GOT3 (cell line): ENCODE data around the gene MBP.

ENCODE experiments used
- DNase-seq: peaks from one replicate; lab custom pipeline; 2025; ENCODE audit warnings: mixed read lengths; lab: John Stamatoyannopoulos, UW

The MBP gene

GRCh38 chr18:77133835-77134496 lies 1.4 kb upstream of the MBP start:
- no peak for DNase-seq

- no peak for DNase-seq
These were observed 660 bp upstream of the MBP start for GRCh38 chr18:77133051-77133834.

GRCh38 chr18:77131652-77132368 lies 773 bp downstream of the MBP start:
- DNase-seq: no peak

- DNase-seq: no peak
These were observed 1.4 kb downstream of the MBP start for GRCh38 chr18:77131100-77131651.

GRCh38 chr18:77130229-77131099 lies 2.1 kb downstream of the MBP start:
- no peak for DNase-seq

GRCh38 chr18:77129150-77129551 lies 3.4 kb downstream of the MBP start:
- no peak for DNase-seq

- no peak for DNase-seq
These were observed 4.6 kb downstream of the MBP start for GRCh38 chr18:77127769-77128671.

GRCh38 chr18:77124452-77124922 lies 8.1 kb downstream of the MBP start:
- DNase-seq: no peak

- DNase-seq: no peak
These were observed 9.0 kb downstream of the MBP start for GRCh38 chr18:77123320-77124231.

GRCh38 chr18:77121523-77121922 lies 11.1 kb downstream of the MBP start:
- no peak for DNase-seq

- no peak for DNase-seq
These were observed 12.6 kb downstream of the MBP start for GRCh38 chr18:77119851-77120491.

- DNase-seq: no peak
These were observed 13.3 kb downstream of the MBP start for GRCh38 chr18:77119101-77119850.

GRCh38 chr18:77118256-77119090 lies 14.1 kb downstream of the MBP start:
- DNase-seq: no peak

- DNase-seq: no peak
These were observed 16.1 kb downstream of the MBP start for GRCh38 chr18:77116201-77117080.

GRCh38 chr18:77115192-77115953 lies 17.2 kb downstream of the MBP start:
- DNase-seq: no peak
